OCI-LY1 (cell line): ENCODE data around the gene PKIG.

ENCODE experiments used
- H2AFZ ChIP-seq: fragments of 200-600 bp; sonication (generic), shearing (Covaris generic); 2 replicates; pipeline ENCODE4 v1.6.0; 2014; ENCODE audit warnings: antibody characterized with exemption, mild to moderate bottlenecking, low read length
- H3F3A ChIP-seq: fragments of 200-600 bp; sonication (generic), shearing (Covaris generic); 2 replicates; pipeline ENCODE4 v1.6.0; 2014; ENCODE audit warnings: mild to moderate bottlenecking, antibody characterized with exemption, low read length, moderate library complexity; ENCODE audit not compliant: insufficient read depth
- H3K27ac ChIP-seq: fragments of 200-600 bp; sonication (generic); 2 replicates; pipeline ENCODE4 v1.5.1; 2014; ENCODE audit warnings: low read length, mixed run types, mild to moderate bottlenecking, low read depth; ENCODE audit not compliant: poor library complexity, severe bottlenecking
- H3K27me3 ChIP-seq: fragments of 200-600 bp; sonication (generic); 2 replicates; pipeline ENCODE4 v1.6.0; 2014; ENCODE audit warnings: antibody characterized with exemption, mild to moderate bottlenecking, low read length, moderate library complexity; ENCODE audit not compliant: insufficient read depth
- H3K36me3 ChIP-seq: fragments of 200-600 bp; sonication (generic); 2 replicates; pipeline ENCODE4 v1.6.1; 2014; ENCODE audit warnings: mild to moderate bottlenecking, antibody characterized with exemption, low read length, moderate library complexity, mixed read lengths; ENCODE audit not compliant: insufficient read depth
- H3K4me1 ChIP-seq: fragments of 200-600 bp; sonication (generic); 2 replicates; pipeline ENCODE4 v1.5.1; 2014; ENCODE audit warnings: mild to moderate bottlenecking, low read length, moderate library complexity; ENCODE audit not compliant: insufficient read depth, severe bottlenecking
- H3K4me2 ChIP-seq: fragments of 200-600 bp; sonication (generic), shearing (Covaris generic); 2 replicates; pipeline ENCODE4 v1.6.1; 2014; ENCODE audit warnings: low read length
- H3K4me3 ChIP-seq: fragments of 200-600 bp; sonication (generic); 2 replicates; pipeline ENCODE4 v1.5.1; 2014; ENCODE audit warnings: low read length, low read depth, mild to moderate bottlenecking, mixed read lengths; ENCODE audit not compliant: poor library complexity, severe bottlenecking
- H3K79me2 ChIP-seq: fragments of 200-600 bp; shearing (Covaris generic); 2 replicates; pipeline ENCODE4 v1.6.1; 2016; ENCODE audit warnings: mixed run types, low read length, mixed read lengths; ENCODE audit not compliant: insufficient read depth
- H3K9ac ChIP-seq: fragments of 200-600 bp; sonication (generic), shearing (Covaris generic); 2 replicates; pipeline ENCODE4 v1.6.1; 2014; ENCODE audit warnings: mild to moderate bottlenecking, low read length, mixed read lengths
- H3K9me2 ChIP-seq: fragments of 200-600 bp; sonication (generic), shearing (Covaris generic); 2 replicates; pipeline ENCODE4 v1.6.1; 2014; ENCODE audit warnings: low read depth, mild to moderate bottlenecking, low read length, mixed read lengths
- H3K9me3 ChIP-seq: fragments of 200-600 bp; shearing (Covaris generic); 2 replicates; pipeline ENCODE4 v1.6.1; 2014; ENCODE audit warnings: low read length, mixed read lengths
- H4K20me1 ChIP-seq: fragments of 200-600 bp; sonication (generic), shearing (Covaris generic); 2 replicates; pipeline ENCODE4 v1.6.0; 2016; ENCODE audit warnings: mild to moderate bottlenecking, low read length; ENCODE audit not compliant: insufficient read depth
- EZH2 ChIP-seq: fragments of 200-600 bp; sonication (generic), shearing (Covaris generic); IDR thresholded peaks from 2 replicates; pipeline ENCODE4 v1.8.0; 2017; ENCODE audit warnings: borderline replicate concordance, mixed run types, mild to moderate bottlenecking, antibody characterized with exemption, low read length, moderate library complexity, mixed read lengths
- TF ChIP-seq, protein P1 (sequence below): fragments of 200-600 bp; sonication (generic), shearing (Covaris generic); IDR thresholded peaks from 2 replicates; pipeline ENCODE4 v1.5.1; 2017; ENCODE audit warnings: mild to moderate bottlenecking, antibody characterized with exemption, low read length, moderate library complexity, mixed read lengths

The PKIG gene

DNA sequence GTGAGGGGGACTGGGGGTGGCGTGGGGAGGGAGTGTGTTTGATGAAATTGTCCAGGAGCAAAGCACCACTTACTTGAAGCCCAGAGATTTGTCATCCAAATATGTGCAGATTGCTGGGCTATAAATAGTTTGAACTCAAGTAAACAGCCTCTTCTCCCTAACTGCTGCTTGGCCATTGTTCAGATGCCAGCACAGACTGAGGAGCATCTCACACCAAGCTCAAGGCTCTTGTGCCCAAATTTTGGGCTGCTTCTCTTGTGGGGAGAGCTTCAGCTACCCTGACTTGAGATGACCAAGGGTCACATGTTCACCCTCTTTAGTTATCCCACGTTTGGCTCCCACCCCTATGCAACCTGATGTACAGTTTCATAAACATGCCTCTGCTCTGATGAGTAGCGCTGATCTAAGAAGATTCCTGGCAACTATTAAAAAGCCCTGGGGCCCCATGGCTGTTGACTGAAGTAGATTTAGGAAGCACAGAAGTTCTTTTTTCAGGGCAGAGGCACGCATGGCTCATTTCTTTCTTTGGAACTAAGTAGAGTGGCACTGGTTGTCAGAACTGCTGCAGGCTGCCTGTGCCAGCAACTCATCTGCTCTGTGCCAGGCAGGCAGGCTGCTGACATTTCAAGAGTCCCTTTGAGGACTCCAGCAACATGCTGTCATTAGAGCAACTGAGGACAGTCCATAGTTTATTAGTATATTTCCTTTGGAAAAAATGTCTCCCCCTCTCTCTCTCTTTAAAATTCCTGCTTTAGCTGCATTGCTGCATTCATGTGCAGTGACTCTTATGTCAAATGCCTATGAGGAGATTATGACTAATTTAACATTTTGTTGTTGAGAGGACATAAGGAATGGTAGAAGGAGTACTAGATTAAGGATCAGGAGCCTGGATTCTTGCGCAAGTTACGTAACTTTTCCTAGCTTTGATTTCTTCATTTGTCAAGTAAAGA is 9.6 kb upstream of the PKIG start:
- Histone ChIP-seq H3K9ac (peak overlapping the region; percentile 9; the same call in 1 of the 2 replicates), H3K79me2 (no peaks in the 10 kb centered on the region), H3K27me3 (no peaks in the 10 kb centered on the region), H4K20me1 (no peaks in the 10 kb centered on the region), H3K4me2 (peak overlapping the region; percentile 4; the same call in 1 of the 2 replicates), H2AFZ (no peak overlapping the region), H3K4me1 (peaks cover 53% of the 10 kb centered on the region), H3F3A (no peaks in the 10 kb centered on the region), H3K36me3 (no peaks in the 10 kb centered on the region), H3K9me3 (no peaks in the 10 kb centered on the region), H3K27ac (peak overlapping the region; percentile 57), H3K9me2 (no peaks in the 10 kb centered on the region), H3K4me3 (no peak overlapping the region)
- TF ChIP-seq EZH2 = no peak
- TF ChIP-seq, protein P1, sequence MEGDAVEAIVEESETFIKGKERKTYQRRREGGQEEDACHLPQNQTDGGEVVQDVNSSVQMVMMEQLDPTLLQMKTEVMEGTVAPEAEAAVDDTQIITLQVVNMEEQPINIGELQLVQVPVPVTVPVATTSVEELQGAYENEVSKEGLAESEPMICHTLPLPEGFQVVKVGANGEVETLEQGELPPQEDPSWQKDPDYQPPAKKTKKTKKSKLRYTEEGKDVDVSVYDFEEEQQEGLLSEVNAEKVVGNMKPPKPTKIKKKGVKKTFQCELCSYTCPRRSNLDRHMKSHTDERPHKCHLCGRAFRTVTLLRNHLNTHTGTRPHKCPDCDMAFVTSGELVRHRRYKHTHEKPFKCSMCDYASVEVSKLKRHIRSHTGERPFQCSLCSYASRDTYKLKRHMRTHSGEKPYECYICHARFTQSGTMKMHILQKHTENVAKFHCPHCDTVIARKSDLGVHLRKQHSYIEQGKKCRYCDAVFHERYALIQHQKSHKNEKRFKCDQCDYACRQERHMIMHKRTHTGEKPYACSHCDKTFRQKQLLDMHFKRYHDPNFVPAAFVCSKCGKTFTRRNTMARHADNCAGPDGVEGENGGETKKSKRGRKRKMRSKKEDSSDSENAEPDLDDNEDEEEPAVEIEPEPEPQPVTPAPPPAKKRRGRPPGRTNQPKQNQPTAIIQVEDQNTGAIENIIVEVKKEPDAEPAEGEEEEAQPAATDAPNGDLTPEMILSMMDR = no peak

DNA sequence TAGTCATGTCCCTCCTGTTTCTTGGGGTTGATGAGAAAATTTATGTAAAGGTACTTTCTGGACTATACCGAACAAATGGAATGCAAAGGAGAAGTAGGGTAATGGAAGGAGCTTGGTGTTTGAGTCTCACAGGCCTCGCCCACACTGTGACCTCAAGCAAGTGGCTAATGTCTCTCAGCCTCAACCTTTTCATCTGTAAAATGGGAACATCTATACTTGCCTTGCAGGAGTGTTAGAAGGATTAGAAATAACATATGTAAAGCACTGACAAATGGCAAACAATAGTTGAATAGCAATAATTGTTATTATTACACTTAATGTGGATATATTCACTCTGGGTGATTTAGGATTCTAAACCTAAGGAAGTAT is 8.9 kb upstream of the PKIG start:
- Histone ChIP-seq H3K9ac (no peak overlapping the region), H3K9me2 (no peaks in the 10 kb centered on the region), H3K27me3 (no peaks in the 10 kb centered on the region), H3K79me2 (no peaks in the 10 kb centered on the region), H3F3A (no peaks in the 10 kb centered on the region), H4K20me1 (no peaks in the 10 kb centered on the region), H3K4me2 (no peak overlapping the region), H2AFZ (no peak overlapping the region), H3K36me3 (no peaks in the 10 kb centered on the region), H3K4me1 (peaks cover 53% of the 10 kb centered on the region), H3K27ac (peak overlapping the region; percentile 57), H3K9me3 (no peaks in the 10 kb centered on the region), H3K4me3 (no peak overlapping the region)
- TF ChIP-seq, protein P1 = no peak
- no peak for TF ChIP-seq EZH2

DNA sequence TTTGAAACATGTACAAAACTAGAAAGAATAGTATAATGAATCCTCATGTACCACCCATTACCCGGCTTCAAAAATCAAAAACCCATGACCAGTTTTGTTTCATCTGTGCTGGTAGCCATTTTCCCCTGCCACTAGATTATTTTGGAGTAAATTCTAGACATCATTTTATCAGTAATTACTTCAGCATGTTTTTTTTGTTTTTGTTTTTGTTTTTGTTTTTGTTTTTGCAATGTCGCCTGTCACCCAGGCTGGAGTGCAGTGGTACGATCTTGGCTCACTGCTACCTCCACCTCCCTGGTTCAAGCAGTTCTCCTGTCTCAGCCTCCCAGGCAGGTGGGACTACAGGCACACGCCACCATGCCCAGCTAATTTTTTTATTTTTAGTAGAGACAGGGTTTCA is 8.0 kb upstream of the PKIG start:
- no peaks in the 10 kb centered on the region for H3K36me3 ChIP-seq
- H3K27ac ChIP-seq = no peak overlapping the region
- H3K9me2 ChIP-seq = no peaks in the 10 kb centered on the region
- H3K27me3 ChIP-seq = no peaks in the 10 kb centered on the region
- H4K20me1 ChIP-seq = no peaks in the 10 kb centered on the region
- H3K4me1 ChIP-seq = peaks cover 58% of the 10 kb centered on the region
- no peak overlapping the region for H3K9ac ChIP-seq
- no peak overlapping the region for H2AFZ ChIP-seq
- no peak overlapping the region for H3K4me3 ChIP-seq
- no peak for TF ChIP-seq EZH2
- TF ChIP-seq, protein P1 = no peak
- H3F3A ChIP-seq = no peaks in the 10 kb centered on the region
- H3K79me2 ChIP-seq = no peaks in the 10 kb centered on the region
- no peaks in the 10 kb centered on the region for H3K9me3 ChIP-seq
- H3K4me2 ChIP-seq = no peak overlapping the region
